ENCODE measurements around the gene RCN2. TPM values are rescaled to one million over a fixed set of nuclear protein-coding genes. Genes with fewer than 3 reads are reported as not detected.

The RCN2 gene
- total and polyA plus RNA-seq, 2 of the 13 experiments (the other 11 are each of a cell fraction or from before 2014, with no cell fraction given) = 84.4 to 89.0 TPM

- TF ChIP-seq ZNF503 (CRISPR knock-in tag; IDR thresholded peaks at IDR 0.05) = no peak
- TF ChIP-seq RFX1 (IDR thresholded peaks at IDR 0.05) = no peak
- TF ChIP-seq MXD1 (CRISPR knock-in tag; IDR thresholded peaks at IDR 0.05) = 0 out of 2 replicates have a peak, but pooled peaks have one; percentile 52
- 0 out of 2 replicates have a peak, but pooled peaks have one; percentile 38 for TF ChIP-seq TARDBP (CRISPR knock-in tag; IDR thresholded peaks at IDR 0.05)
- TF ChIP-seq ZFP37 (CRISPR knock-in tag; IDR thresholded peaks at IDR 0.05; ENCODE audit: borderline replicate concordance) = no peak
- no peak for TF ChIP-seq XBP1 (CRISPR knock-in tag; IDR thresholded peaks at IDR 0.05)
- no peak for TF ChIP-seq FOXO4 (CRISPR knock-in tag; conservative IDR thresholded peaks at IDR 0.05)
- no peak for TF ChIP-seq RORA (CRISPR knock-in tag; IDR thresholded peaks at IDR 0.05)
- peak; percentile 82; the same call in 1 of the 2 replicates for TF ChIP-seq ZNF431 (CRISPR knock-in tag; IDR thresholded peaks at IDR 0.05; ENCODE audit: borderline replicate concordance, low read depth)
- TF ChIP-seq ARID5B (CRISPR knock-in tag; IDR thresholded peaks at IDR 0.05) = no peak
- TF ChIP-seq HDAC2 (CRISPR knock-in tag; IDR thresholded peaks at IDR 0.05) = no peak
- TF ChIP-seq PLRG1 (conservative IDR thresholded peaks at IDR 0.05) = no peak
- no peak for TF ChIP-seq SNRNP70 (IDR thresholded peaks at IDR 0.05; ENCODE audit: low read depth, low read length)
- TF ChIP-seq ZNF580 (CRISPR knock-in tag; IDR thresholded peaks at IDR 0.05; ENCODE audit: borderline replicate concordance, low read depth) = peak; percentile 65; the same call in 1 of the 2 replicates
- no peak for TF ChIP-seq ZBTB39 (CRISPR knock-in tag; IDR thresholded peaks at IDR 0.05)
- TF ChIP-seq ZNF263 (CRISPR knock-in tag; IDR thresholded peaks at IDR 0.05) = 0 out of 2 replicates have a peak, but pooled peaks have one; percentile 9
- TF ChIP-seq GATAD1 (CRISPR knock-in tag; IDR thresholded peaks at IDR 0.05) = peak; percentile 63; the same call in 1 of the 2 replicates
- no peak for TF ChIP-seq STAG1 (CRISPR knock-in tag; IDR thresholded peaks at IDR 0.05)
- TF ChIP-seq ZNF713 (CRISPR knock-in tag; IDR thresholded peaks at IDR 0.05) = no peak
- 0 out of 2 replicates have a peak, but pooled peaks have one; percentile 1 for TF ChIP-seq ESRRA (CRISPR knock-in tag; IDR thresholded peaks at IDR 0.05; ENCODE audit: low read depth)
These were observed at the start of gene RCN2 (continued) for GRCh38 chr15:76931397-76932134.
